ENCODE results near the gene DENND6A.
A peak's percentile ranks its signal among the peaks of the same experiment; 100 is the strongest.

DENND6A gene

DNA sequence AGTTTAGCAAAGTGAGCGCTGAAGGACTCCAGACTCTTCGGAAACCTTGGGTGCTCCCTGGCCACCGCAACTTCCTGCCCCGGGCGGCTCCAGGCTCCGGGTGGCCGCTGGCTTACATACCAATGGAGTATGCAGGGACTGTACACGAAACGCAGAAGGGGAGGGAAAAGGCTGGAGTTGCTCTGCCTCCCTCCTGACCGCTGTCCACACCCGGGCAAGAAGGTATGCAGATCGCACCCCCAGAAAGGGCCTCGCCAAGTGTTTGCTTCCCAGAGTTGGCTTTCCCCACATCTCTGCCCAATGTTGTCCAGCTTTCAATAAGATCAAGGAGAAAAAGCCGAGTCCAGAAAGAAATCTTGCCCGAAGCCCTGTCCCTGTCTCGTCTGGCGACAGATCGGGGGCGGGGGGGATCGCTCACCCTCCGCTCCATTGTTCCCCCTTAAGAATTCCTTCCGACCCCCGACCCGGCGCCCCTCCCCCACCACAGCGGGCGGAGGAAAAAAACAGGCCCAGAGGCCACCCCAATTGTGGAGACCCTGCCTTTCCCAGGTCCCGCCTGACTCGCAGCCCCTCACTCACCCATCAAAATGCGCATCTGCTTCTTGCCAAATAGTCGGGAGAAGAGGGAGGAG is 96.3 kb downstream of the DENND6A start (continued):
- TF ChIP-seq, protein P1, sequence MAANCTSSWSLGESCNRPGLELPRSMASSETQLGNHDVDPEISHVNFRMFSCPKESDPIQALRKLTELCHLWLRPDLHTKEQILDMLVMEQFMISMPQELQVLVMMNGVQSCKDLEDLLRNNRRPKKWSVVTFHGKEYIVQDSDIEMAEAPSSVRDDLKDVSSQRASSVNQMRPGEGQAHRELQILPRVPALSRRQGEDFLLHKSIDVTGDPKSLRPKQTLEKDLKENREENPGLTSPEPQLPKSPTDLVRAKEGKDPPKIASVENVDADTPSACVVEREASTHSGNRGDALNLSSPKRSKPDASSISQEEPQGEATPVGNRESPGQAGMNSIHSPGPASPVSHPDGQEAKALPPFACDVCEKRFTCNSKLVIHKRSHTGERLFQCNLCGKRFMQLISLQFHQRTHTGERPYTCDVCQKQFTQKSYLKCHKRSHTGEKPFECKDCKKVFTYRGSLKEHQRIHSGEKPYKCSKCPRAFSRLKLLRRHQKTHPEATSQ (tag by site-specific recombination; IDR thresholded peaks at IDR 0.05), result no peak
- TF ChIP-seq, protein P2, sequence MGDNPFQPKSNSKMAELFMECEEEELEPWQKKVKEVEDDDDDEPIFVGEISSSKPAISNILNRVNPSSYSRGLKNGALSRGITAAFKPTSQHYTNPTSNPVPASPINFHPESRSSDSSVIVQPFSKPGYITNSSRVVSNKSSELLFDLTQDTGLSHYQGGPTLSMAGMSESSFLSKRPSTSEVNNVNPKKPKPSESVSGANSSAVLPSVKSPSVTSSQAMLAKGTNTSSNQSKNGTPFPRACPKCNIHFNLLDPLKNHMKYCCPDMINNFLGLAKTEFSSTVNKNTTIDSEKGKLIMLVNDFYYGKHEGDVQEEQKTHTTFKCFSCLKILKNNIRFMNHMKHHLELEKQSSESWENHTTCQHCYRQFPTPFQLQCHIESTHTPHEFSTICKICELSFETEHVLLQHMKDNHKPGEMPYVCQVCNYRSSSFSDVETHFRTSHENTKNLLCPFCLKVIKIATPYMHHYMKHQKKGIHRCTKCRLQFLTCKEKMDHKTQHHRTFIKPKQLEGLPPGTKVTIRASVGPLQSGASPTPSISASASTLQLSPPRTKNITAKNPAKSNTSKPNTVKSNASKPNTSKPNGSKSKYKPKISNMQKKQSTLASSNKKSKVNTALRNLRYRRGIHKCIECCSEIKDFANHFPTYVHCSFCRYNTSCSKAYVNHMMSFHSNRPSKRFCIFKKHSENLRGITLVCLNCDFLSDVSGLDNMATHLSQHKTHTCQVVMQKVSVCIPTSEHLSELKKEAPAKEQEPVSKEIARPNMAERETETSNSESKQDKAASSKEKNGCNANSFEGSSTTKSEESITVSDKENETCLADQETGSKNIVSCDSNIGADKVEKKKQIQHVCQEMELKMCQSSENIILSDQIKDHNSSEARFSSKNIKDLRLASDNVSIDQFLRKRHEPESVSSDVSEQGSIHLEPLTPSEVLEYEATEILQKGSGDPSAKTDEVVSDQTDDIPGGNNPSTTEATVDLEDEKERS (tag by site-specific recombination; IDR thresholded peaks at IDR 0.05), result no peak
- TF ChIP-seq, protein P3, sequence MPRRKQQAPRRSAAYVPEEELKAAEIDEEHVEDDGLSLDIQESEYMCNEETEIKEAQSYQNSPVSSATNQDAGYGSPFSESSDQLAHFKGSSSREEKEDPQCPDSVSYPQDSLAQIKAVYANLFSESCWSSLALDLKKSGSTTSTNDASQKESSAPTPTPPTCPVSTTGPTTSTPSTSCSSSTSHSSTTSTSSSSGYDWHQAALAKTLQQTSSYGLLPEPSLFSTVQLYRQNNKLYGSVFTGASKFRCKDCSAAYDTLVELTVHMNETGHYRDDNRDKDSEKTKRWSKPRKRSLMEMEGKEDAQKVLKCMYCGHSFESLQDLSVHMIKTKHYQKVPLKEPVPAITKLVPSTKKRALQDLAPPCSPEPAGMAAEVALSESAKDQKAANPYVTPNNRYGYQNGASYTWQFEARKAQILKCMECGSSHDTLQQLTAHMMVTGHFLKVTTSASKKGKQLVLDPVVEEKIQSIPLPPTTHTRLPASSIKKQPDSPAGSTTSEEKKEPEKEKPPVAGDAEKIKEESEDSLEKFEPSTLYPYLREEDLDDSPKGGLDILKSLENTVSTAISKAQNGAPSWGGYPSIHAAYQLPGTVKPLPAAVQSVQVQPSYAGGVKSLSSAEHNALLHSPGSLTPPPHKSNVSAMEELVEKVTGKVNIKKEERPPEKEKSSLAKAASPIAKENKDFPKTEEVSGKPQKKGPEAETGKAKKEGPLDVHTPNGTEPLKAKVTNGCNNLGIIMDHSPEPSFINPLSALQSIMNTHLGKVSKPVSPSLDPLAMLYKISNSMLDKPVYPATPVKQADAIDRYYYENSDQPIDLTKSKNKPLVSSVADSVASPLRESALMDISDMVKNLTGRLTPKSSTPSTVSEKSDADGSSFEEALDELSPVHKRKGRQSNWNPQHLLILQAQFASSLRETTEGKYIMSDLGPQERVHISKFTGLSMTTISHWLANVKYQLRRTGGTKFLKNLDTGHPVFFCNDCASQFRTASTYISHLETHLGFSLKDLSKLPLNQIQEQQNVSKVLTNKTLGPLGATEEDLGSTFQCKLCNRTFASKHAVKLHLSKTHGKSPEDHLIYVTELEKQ (tag by site-specific recombination; IDR thresholded peaks at IDR 0.05; ENCODE audit: borderline replicate concordance), result no peak
- TF ChIP-seq, protein P4, sequence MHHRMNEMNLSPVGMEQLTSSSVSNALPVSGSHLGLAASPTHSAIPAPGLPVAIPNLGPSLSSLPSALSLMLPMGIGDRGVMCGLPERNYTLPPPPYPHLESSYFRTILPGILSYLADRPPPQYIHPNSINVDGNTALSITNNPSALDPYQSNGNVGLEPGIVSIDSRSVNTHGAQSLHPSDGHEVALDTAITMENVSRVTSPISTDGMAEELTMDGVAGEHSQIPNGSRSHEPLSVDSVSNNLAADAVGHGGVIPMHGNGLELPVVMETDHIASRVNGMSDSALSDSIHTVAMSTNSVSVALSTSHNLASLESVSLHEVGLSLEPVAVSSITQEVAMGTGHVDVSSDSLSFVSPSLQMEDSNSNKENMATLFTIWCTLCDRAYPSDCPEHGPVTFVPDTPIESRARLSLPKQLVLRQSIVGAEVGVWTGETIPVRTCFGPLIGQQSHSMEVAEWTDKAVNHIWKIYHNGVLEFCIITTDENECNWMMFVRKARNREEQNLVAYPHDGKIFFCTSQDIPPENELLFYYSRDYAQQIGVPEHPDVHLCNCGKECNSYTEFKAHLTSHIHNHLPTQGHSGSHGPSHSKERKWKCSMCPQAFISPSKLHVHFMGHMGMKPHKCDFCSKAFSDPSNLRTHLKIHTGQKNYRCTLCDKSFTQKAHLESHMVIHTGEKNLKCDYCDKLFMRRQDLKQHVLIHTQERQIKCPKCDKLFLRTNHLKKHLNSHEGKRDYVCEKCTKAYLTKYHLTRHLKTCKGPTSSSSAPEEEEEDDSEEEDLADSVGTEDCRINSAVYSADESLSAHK (tag by site-specific recombination; IDR thresholded peaks at IDR 0.05), result no peak
- TF ChIP-seq, protein P5, sequence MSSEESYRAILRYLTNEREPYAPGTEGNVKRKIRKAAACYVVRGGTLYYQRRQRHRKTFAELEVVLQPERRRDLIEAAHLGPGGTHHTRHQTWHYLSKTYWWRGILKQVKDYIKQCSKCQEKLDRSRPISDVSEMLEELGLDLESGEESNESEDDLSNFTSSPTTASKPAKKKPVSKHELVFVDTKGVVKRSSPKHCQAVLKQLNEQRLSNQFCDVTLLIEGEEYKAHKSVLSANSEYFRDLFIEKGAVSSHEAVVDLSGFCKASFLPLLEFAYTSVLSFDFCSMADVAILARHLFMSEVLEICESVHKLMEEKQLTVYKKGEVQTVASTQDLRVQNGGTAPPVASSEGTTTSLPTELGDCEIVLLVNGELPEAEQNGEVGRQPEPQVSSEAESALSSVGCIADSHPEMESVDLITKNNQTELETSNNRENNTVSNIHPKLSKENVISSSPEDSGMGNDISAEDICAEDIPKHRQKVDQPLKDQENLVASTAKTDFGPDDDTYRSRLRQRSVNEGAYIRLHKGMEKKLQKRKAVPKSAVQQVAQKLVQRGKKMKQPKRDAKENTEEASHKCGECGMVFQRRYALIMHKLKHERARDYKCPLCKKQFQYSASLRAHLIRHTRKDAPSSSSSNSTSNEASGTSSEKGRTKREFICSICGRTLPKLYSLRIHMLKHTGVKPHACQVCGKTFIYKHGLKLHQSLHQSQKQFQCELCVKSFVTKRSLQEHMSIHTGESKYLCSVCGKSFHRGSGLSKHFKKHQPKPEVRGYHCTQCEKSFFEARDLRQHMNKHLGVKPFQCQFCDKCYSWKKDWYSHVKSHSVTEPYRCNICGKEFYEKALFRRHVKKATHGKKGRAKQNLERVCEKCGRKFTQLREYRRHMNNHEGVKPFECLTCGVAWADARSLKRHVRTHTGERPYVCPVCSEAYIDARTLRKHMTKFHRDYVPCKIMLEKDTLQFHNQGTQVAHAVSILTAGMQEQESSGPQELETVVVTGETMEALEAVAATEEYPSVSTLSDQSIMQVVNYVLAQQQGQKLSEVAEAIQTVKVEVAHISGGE (tag by site-specific recombination; conservative IDR thresholded peaks at IDR 0.05; ENCODE audit: low read depth), result no peak
- no peak for TF ChIP-seq KLF8 (tag by site-specific recombination; IDR thresholded peaks at IDR 0.05)
- TF ChIP-seq OSR2 (tag by site-specific recombination; IDR thresholded peaks at IDR 0.05), result no peak
- TF ChIP-seq, protein P6, sequence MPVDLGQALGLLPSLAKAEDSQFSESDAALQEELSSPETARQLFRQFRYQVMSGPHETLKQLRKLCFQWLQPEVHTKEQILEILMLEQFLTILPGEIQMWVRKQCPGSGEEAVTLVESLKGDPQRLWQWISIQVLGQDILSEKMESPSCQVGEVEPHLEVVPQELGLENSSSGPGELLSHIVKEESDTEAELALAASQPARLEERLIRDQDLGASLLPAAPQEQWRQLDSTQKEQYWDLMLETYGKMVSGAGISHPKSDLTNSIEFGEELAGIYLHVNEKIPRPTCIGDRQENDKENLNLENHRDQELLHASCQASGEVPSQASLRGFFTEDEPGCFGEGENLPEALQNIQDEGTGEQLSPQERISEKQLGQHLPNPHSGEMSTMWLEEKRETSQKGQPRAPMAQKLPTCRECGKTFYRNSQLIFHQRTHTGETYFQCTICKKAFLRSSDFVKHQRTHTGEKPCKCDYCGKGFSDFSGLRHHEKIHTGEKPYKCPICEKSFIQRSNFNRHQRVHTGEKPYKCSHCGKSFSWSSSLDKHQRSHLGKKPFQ (tag by site-specific recombination; IDR thresholded peaks at IDR 0.05), result no peak
- no peak for TF ChIP-seq ZNF521 (tag by site-specific recombination; IDR thresholded peaks at IDR 0.05)
- no peak for TF ChIP-seq ZIC2 (tag by site-specific recombination; IDR thresholded peaks at IDR 0.05)
- no peak for TF ChIP-seq TRIM28 (IDR thresholded peaks at IDR 0.05; ENCODE audit: borderline replicate concordance, low read length)
- TF ChIP-seq ZNF433 (tag by site-specific recombination; IDR thresholded peaks at IDR 0.05; ENCODE audit: low read depth), result no peak
- TF ChIP-seq ZNF404 (tag by site-specific recombination; IDR thresholded peaks at IDR 0.05), result no peak
- TF ChIP-seq ZNF701 (tag by site-specific recombination; IDR thresholded peaks at IDR 0.05), result no peak
- TF ChIP-seq ZNF2 (tag by site-specific recombination; IDR thresholded peaks at IDR 0.05), result 0 out of 2 replicates have a peak, but pooled peaks have one; percentile 42
- no peak for TF ChIP-seq ZNF133 (tag by site-specific recombination; IDR thresholded peaks at IDR 0.05)
- 0 out of 2 replicates have a peak, but pooled peaks have one; percentile 18 for TF ChIP-seq ZFP69B (tag by site-specific recombination; IDR thresholded peaks at IDR 0.05)
- no peak for TF ChIP-seq ZNF335 (tag by site-specific recombination; conservative IDR thresholded peaks at IDR 0.05)
- TF ChIP-seq ZBTB48 (tag by site-specific recombination; IDR thresholded peaks at IDR 0.05), result 0 out of 2 replicates have a peak, but pooled peaks have one; percentile 22
- TF ChIP-seq, protein P7, sequence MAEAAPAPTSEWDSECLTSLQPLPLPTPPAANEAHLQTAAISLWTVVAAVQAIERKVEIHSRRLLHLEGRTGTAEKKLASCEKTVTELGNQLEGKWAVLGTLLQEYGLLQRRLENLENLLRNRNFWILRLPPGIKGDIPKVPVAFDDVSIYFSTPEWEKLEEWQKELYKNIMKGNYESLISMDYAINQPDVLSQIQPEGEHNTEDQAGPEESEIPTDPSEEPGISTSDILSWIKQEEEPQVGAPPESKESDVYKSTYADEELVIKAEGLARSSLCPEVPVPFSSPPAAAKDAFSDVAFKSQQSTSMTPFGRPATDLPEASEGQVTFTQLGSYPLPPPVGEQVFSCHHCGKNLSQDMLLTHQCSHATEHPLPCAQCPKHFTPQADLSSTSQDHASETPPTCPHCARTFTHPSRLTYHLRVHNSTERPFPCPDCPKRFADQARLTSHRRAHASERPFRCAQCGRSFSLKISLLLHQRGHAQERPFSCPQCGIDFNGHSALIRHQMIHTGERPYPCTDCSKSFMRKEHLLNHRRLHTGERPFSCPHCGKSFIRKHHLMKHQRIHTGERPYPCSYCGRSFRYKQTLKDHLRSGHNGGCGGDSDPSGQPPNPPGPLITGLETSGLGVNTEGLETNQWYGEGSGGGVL (tag by site-specific recombination; IDR thresholded peaks at IDR 0.05), result peak; percentile 33; the same call in 1 of the 2 replicates
- no peak for TF ChIP-seq GLI4 (tag by site-specific recombination; IDR thresholded peaks at IDR 0.05)
- no peak for TF ChIP-seq ZFP37 (tag by site-specific recombination; IDR thresholded peaks at IDR 0.05)
